GM18498 (cell line): ENCODE results near the gene ADAMTS3.

Experiments
- ATAC-seq: cut with Tn5 transposase; IDR thresholded peaks from one replicate; pipeline ENCODE4 v1.9.1; 2021; ENCODE audit warnings: mild to moderate bottlenecking, moderate library complexity; ENCODE audit not compliant: unreplicated experiment

The ADAMTS3 gene

GRCh38 chr4:72568959-72569718, at the start of gene ADAMTS3:
ADAMTS3 (minus strand) TSS chr4:72569221; CDS start chr4:72568762, 459 bp downstream.
- ATAC-seq, result peak; percentile 43

- no peak for ATAC-seq
Observed at GRCh38 chr4:72613959-72614358, 44.9 kb upstream of the ADAMTS3 start.

- no peak for ATAC-seq
Observed at GRCh38 chr4:72606751-72607150, 37.7 kb upstream of the ADAMTS3 start.

GRCh38 chr4:72604324-72604723, 35.3 kb upstream of the ADAMTS3 start:
- ATAC-seq, result no peak

GRCh38 chr4:72602396-72603376, 33.7 kb upstream of the ADAMTS3 start:
- ATAC-seq, result no peak

GRCh38 chr4:72591547-72592454, 22.8 kb upstream of the ADAMTS3 start:
- no peak for ATAC-seq

GRCh38 chr4:72587334-72587733, 18.3 kb upstream of the ADAMTS3 start:
- ATAC-seq, result no peak

- ATAC-seq, result no peak
Observed at GRCh38 chr4:72582853-72583252, 13.8 kb upstream of the ADAMTS3 start.

GRCh38 chr4:72577211-72577610, 8.2 kb upstream of the ADAMTS3 start:
- no peak for ATAC-seq

- no peak for ATAC-seq
Observed at GRCh38 chr4:72571337-72571736, 2.3 kb upstream of the ADAMTS3 start.

GRCh38 chr4:72569719-72570235, 756 bp upstream of the ADAMTS3 start:
- no peak for ATAC-seq

GRCh38 chr4:72567821-72568675, 973 bp downstream of the ADAMTS3 start:
- ATAC-seq, result peak; percentile 70

GRCh38 chr4:72567036-72567435, 2.0 kb downstream of the ADAMTS3 start:
- ATAC-seq, result no peak

GRCh38 chr4:72566464-72566972, 2.5 kb downstream of the ADAMTS3 start:
- no peak for ATAC-seq

GRCh38 chr4:72564789-72565188, 4.2 kb downstream of the ADAMTS3 start:
- no peak for ATAC-seq

GRCh38 chr4:72564184-72564583, 4.8 kb downstream of the ADAMTS3 start:
- ATAC-seq, result no peak

- no peak for ATAC-seq
Observed at GRCh38 chr4:72558655-72559054, 10.4 kb downstream of the ADAMTS3 start.

- no peak for ATAC-seq
Observed at GRCh38 chr4:72557021-72557420, 12.0 kb downstream of the ADAMTS3 start.

GRCh38 chr4:72555377-72555831, 13.6 kb downstream of the ADAMTS3 start:
- ATAC-seq, result no peak
